HG03558 (cell line): Measurements from ENCODE around the gene EPHB1.
"Not testable (repeated sequence)": the region's sequence is repeated elsewhere in the genome, so short reads cannot be mapped to it uniquely, and the experiment has no call there.

Experiments used
- ATAC-seq: cut with Tn5 transposase; IDR thresholded peaks from one replicate; pipeline ENCODE4 v1.9.1; 2021; ENCODE audit warnings: moderate number of reproducible peaks; ENCODE audit not compliant: unreplicated experiment; ENCODE audit errors: extremely low read depth

The EPHB1 gene

DNA sequence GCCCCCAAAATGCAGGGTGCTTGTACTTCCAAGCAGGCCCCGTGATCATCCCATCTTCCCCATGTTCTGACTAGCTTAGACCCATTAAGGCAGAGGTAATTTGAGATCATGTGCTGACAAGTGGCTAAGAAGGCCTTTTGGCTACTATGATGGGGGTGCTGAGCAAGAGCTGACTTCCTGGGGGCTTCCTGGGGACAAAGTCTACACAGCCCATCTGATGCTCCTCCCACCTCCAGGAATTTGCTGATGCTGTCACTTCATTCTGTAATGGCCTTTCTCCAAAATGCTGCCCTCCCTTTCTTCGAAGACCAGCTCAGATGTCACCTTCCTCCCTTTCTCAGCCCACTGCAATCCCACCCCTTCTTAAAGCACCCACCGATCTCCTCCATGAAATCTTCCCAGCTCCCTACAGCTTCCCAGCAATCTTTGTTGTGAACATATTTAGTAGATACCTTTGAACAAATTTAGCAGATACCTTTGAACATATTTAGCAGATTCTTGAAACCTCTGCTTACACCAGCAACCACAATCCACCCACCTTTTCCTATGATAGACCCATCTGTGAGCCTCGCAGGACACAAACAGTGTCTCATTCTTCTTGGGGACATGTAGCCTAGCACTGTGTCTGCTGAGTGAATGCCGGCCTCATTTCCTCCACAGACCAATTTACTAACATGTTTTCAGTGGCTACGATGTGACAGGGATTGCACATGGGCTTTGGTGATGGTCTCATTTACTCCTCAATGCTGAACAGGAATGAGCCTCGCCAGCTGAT, 223.3 kb downstream of the EPHB1 start:
- no peak for ATAC-seq

DNA sequence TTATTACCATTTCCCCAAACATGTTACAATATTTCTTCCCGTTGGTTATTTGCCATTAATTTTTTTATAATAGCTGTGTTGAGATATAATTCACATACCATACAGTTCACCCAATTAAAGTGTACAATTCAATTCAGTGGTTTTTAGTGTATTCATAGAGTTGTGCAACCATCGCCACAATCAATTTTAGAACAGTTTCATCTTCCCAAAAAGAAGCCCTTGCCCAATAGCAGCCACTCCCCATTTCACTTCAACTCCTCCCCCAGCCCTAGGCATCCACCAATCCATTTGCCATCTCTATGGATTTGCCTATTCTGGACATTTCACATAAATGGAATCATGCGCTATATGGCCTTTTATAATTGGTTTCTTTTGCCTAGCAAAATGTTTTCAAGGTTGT, 225.1 kb downstream of the EPHB1 start:
- ATAC-seq = no peak

GRCh38 chr3:135023996-135024658, 229.1 kb downstream of the EPHB1 start:
- ATAC-seq = no peak

DNA sequence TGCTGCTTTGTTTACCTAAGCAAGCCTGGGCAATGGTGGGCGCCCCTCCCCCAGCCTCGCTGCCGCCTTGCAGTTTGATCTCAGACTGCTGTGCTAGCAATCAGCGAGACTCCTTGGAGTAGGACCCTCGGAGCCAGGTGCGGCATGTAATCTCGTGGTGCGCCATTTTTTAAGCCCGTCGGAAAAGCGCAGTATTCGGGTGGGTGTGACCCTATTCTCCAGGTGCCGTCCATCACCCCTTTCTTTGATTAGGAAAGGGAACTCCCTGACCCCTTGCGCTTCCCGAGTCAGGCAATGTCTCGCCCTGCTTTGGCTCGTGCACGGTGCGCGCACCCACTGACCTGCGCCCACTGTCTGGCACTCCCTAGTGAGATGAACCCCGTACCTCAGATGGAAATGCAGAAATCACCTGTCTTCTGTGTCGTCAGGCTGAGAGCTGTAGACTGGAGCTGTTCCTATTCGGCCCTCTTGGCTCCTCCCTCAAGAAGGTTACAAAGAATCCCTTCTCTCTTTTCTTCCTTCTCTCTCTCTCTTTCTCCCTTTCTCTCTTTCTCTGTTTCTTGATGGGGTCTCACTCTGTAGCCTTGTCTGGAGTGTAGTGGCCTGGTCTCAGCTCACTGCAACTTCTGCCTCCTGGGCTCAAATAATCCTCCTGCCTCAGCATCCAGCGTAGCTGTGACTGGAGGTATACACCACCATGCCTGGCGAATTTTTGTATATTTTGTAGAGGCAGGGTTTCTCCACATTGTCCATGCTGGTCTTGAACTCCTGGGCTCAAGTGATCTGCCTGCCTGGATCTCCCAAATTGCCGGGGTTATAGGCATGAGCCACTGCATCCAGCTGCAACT, 235.9 kb downstream of the EPHB1 start:
- ATAC-seq = not testable (repeated sequence)

- no peak for ATAC-seq
Observed at GRCh38 chr3:135033737-135034136, 238.7 kb downstream of the EPHB1 start.

- no peak for ATAC-seq
Observed at GRCh38 chr3:135034291-135034768, 239.3 kb downstream of the EPHB1 start.

- no peak for ATAC-seq
Observed at GRCh38 chr3:135034891-135035440, 239.9 kb downstream of the EPHB1 start.

DNA sequence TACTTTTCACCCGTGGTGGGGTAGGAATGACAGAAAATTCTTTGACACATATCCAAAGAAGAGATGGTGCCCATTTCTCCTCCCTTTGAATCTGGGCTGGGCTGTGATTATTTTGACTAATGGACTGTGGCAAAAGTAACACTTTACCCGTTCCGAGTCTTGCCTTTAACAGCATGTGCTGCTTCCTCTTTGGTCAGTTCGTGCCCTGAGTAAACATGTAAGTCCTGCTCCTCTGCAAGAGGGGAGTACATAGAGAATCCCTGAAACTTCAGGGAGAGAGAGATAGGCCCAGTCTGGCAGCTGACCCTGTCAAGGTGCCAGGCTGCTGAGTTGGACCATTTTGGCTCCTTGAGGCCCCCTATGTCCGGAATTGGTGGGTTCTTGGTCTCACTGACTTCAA, 243.1 kb downstream of the EPHB1 start:
- no peak for ATAC-seq

DNA sequence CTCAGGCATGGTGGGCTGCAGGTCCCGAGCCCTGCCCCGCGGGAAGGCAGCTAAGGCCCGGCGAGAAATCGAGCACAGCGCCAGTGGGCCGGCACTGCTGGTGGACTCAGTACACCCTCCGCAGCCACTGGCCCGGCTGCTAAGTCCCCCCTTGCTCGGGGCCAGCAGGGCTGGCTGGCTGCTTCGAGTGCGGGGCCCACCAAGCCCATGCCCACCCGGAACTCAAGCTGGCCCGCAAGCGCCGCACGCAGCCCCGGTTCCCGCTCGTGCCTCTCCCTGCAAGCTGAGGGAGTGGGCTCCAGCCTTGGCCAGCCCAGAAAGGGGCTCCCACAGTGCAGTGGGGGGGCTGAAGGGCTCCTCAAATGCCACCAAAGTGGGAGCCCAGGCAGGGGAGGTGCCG, 244.5 kb downstream of the EPHB1 start:
- ATAC-seq = not testable (repeated sequence)

GRCh38 chr3:135040321-135041240, 245.5 kb downstream of the EPHB1 start:
- ATAC-seq = no peak

GRCh38 chr3:135041601-135042000, 246.5 kb downstream of the EPHB1 start:
- no peak for ATAC-seq

DNA sequence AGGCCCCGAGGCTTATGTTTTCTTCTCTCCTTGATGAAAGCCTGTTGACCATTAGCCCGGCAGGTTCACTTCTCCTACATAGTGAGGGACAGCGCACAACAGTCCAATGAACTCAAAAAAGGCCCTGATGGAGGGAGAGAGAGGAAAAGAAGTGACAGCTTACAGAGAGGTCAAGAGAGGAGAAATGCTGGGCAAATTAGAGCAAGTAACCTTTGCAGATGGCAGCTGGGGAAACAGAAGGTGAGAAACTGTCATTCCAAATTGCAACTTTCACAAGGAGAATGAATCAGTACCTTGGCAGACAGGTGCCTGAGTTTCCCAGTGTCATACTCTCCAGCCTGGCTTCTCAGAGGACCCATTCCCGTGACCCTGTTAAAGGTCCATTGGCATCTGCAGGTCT, 252.0 kb downstream of the EPHB1 start:
- no peak for ATAC-seq

DNA sequence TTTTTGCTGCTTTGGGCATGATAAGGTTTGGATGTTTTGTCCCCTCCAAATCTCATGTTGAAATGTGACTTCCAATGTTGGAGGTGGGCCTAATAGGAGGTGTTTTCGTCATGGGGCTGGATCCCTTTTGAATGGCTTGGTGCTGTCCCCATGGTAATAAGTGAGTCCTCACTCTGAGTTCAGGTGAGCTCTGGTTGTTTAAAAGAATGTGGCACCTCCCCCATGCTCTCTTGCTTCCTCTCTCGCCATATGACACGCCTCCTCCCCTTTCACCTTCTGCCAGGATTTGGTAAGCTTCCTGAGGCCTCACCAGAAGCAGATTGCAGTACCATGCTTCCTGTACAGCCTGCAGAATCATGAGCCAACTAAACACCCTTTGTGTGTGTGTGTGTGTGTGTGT, 255.5 kb downstream of the EPHB1 start:
- no peak for ATAC-seq

GRCh38 chr3:135051409-135051973, 256.4 kb downstream of the EPHB1 start:
- ATAC-seq = no peak

DNA sequence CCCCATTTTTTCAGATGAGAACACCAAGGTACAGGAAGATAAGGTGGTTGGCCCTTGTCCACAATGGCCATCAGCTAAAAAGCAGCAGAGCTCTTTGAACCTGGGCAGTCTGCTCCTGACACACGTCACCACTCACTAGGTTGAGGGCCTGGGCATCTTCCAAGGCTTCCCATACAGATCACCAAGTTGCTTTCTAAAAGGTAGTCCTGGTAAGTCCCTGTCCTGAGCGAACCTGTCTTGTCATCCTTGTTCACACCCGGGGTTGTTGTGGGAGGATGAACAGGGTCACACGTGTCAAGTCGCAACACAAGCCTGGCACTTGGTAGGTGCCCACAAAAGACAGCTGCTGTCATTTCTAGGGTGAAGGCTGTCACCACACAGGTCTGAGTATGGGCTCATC, 260.4 kb downstream of the EPHB1 start:
- no peak for ATAC-seq

DNA sequence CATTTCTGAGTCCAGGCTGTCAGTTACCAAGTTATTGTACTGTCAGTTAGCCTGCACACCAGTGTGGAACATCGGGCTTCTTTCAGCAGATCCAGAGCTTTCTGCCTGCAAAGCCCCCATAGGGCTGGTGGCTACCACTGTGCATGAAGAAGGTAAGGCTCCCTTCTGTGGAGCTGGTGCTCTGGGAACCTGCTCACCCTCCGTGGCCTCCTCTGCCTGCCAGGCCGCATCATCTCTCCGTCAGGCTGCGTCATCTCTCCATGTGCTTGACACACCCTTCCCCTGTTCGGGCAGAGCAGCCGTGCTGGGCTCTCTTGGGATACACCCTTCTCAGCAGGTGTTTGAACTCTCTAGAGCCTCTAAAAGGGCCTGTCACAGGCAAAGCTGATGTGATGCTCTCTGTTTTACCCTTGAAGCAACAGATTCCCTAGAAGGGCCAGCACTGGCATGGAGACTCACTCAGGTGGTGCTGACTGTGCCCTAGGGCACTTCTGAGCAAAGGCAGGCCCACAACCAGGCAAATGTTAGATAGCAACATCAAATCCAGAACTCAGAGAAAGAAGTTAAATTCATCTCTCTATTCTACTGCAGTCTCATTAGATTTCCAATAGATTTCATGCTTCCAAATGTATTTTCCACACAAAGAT, 261.1 kb downstream of the EPHB1 start:
- ATAC-seq = no peak

DNA sequence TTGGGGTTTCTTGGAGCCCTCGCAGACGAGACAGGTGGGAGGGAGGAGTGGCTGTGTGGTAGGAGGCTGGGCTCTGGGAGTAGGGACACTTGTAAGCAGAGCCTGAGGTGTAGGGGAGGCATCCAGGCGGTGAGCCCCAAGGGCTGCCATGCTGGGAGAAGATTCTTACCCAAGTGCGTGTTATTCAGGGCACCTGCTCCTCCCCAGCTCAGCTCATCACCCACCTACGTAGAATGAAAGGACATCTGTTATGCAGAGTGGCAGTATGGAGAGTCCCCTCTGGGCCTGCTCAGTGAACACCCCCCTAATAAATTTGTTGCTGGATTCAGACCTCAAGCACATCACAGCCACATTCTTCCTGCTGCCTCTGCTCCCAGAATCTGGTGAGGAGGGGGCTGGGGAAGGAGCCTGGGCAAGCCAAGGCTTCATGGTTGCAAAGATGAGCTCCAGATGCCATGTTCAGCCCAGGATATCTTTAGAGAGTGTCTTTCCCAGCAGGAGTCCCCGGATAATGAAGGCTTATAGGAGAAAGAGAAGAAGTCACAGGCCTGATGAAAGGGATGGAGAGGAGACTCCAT, 261.8 kb downstream of the EPHB1 start:
- no peak for ATAC-seq

DNA sequence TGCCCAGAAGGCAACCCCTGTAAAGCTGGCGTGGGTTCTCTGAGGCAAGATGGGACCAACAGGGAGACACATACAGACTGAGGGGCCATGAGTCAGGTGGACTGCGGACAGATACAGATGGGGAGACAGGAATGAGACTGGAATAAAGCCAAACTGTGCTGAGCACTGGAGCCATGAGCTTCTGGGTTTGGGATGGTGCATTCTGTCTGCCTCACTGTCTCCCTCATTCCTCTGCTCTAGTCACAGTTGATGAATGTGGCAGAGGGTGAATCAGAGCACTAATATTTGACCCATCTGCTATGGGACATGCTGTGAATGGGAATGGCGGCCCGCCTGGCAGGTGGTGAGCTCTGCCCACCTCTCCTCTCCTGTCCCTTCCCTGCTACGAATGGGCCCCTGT, 262.9 kb downstream of the EPHB1 start:
- no peak for ATAC-seq
